GM13977 (cell line): ENCODE data around the gene NEAT1.

Experiments
- DNase-seq: peaks from one replicate; pipeline ENCODE4 v3.0.0; 2012; ENCODE audit warnings: low spot score
- CTCF ChIP-seq: IDR thresholded peaks from 2 replicates; pipeline ENCODE4 v1.5.1; 2012; ENCODE audit warnings: mild to moderate bottlenecking, control low read depth; ENCODE audit not compliant: insufficient read depth; ENCODE audit errors: extremely low read depth, missing control alignments
- in situ Hi-C: fragments of 300-500 bp; cut with MboI; formaldehyde crosslinking; loops from one replicate; pipeline ENCODE4 v1.12.0; 2022; ENCODE audit warnings: low sequenced_read_pairs, low pct_unique_long_range_greater_than_20kb, mixed read lengths, inconsistent platforms; ENCODE audit not compliant: unreplicated experiment

The NEAT1 gene

GRCh38 chr11:65434667-65435410 is 12.2 kb downstream of the NEAT1 start:
- in situ Hi-C loops = loop anchor here (5.0 kb wide), 1 partner anchor 67 kb away; no protein-coding TSS in a partner anchor
- no peak for DNase-seq
- no peak for TF ChIP-seq CTCF

GRCh38 chr11:65435411-65435931 is 12.9 kb downstream of the NEAT1 start:
- TF ChIP-seq CTCF = no peak
- DNase-seq = no peak
- in situ Hi-C loops = no loop called here

DNA sequence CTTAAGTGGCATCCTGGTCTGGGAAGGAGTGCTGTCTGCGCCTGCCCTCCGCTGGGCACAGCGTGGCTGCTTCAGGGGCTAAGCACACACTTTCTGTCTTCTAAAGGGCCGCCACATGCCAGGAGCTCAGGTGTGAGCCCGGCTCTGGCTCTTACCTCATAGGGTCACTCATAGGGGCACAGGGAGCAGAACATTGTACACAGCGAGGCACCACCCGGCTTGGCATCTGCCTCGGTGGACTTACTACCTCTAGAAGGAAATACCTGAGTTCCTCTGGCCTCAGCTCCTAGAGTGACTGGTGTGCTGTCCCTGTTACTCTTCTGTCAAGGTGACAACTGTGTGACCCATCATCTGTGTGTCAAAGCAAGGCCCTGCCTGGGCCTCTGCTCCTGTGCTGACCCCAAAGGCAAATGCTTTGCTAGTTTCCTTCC is 13.4 kb downstream of the NEAT1 start:
- no peak for TF ChIP-seq CTCF
- DNase-seq = no peak
- in situ Hi-C loops = no loop called here

- DNase-seq = no peak
- TF ChIP-seq CTCF = no peak
Observed at GRCh38 chr11:65436412-65437032, 13.9 kb downstream of the NEAT1 start.

DNA sequence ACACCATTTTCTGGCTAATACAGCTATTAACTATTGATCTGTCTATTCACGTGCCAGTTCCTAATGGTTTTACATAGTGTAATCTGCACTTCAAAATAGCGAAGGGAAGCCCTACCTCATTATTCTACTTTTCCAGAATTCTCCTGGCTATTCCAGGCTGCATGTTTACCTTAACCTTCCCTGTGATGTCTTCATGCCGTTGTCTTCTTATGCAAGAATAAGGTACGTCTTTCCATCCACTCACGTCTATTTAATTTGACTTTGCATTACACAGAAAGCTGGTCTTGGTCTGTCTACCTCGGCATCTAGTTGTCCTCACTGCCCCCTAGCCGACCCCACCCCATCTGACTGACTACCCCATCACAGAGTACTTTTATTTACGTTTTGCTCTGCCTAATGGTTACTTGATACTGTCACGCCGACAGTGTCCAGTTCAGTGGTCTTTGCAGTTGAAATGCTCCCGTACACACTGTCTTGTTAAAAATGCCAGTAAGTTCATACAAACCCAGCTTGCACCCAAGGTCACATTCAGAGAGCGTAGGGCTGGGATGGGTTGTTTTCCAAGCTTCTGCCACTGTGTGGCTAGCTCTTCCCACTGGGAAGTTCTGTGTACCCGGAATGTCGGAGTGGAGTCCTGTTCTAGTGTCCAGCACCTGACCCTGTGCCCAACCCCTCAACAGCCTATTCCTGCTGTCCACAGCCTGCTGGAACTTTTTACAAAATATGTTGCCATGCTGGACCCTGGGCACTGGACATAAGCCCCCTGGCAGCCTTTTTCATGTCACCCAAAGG is 15.0 kb downstream of the NEAT1 start:
- in situ Hi-C loops = no loop called here
- DNase-seq = no peak
- TF ChIP-seq CTCF = no peak

More at GRCh38 chr11:65436412-65437032, 13.9 kb downstream of the NEAT1 start:
- in situ Hi-C loops = no loop called here
